ENCODE results near the gene NHP2. TPM values are rescaled to one million over a fixed set of nuclear protein-coding genes. Genes with fewer than 3 reads are reported as not detected.

Gene NHP2
- total and polyA plus RNA-seq, 10 of the 15 experiments (the other 5 are each of a cell fraction or from before 2014, with no cell fraction given): 39.2 to 513 (median 198) TPM

- Histone ChIP-seq H2AFZ (ENCODE audit: control insufficient read depth, low read depth, low read length) (no peak overlapping the region), H3K79me2 (ENCODE audit: control insufficient read depth, insufficient read depth, low read length) (no peaks in the 10 kb centered on the region), H3K9ac (ENCODE audit: control insufficient read depth, insufficient read depth, low read length) (no peak overlapping the region), H3K4me1 (ENCODE audit: control insufficient read depth, insufficient read depth, low read length) (peaks cover 11% of the 10 kb centered on the region), H3K27ac (ENCODE audit: control insufficient read depth, insufficient read depth) (no peak overlapping the region), H3K9me3 (replicated peaks; ENCODE audit: control insufficient read depth, insufficient read depth, low read length) (no peaks in the 10 kb centered on the region), H3K27me3 (replicated peaks in 1 of 2; ENCODE audit: control insufficient read depth in 2 of 2, insufficient read depth in 2 of 2, low read length in 1 of 2) (no peaks in the 10 kb centered on the region), H3K4me3 (no peak overlapping the region), H3K4me2 (ENCODE audit: control insufficient read depth, insufficient read depth) (no peak overlapping the region), H3K36me3 (ENCODE audit: control insufficient read depth in 2 of 2, insufficient read depth in 2 of 2, low read length in 1 of 2) (peaks cover 25 to 32% of the 10 kb centered on the region in 2 experiments), H4K20me1 (ENCODE audit: control insufficient read depth, insufficient read depth) (no peaks in the 10 kb centered on the region)
- TF ChIP-seq MXI1 (IDR thresholded peaks at IDR 0.05; ENCODE audit: low read depth, low read length) (no peak), RELA (IDR thresholded peaks at IDR 0.05; ENCODE audit: borderline replicate concordance, partially characterized antibody) (no peak), POLR2A (IDR thresholded peaks at IDR 0.05; ENCODE audit: low read depth, low read length) (peak; percentile 47), SKIL (IDR thresholded peaks at IDR 0.05; ENCODE audit: low read depth, poor library complexity, severe bottlenecking) (no peak)
- BruUV-seq (replicated peaks): no TSS peak
- RAD21 ChIA-PET (ENCODE audit: unreplicated experiment): no interaction called here
- in situ Hi-C loops (cut with MboI) (no loop called here), intact Hi-C loops (cut with micrococcal nuclease; ENCODE audit: unreplicated experiment) (no loop called here)
- 94% methylated on average over 19 of the region's 20 CpGs for WGBS (ENCODE audit: insufficient coverage, insufficient replicate concordance, low lambda C conversion rate, missing lambda C conversion rate)
- no peak for FAIRE-seq
- CTCF ChIA-PET: interaction anchor here (0.6 to 13.8 kb wide), 6 partner anchors 11 to 1600 kb away, joined by 3 to 183 read pairs (median 4); partner anchors contain the start of gene NHP2
- POLR2A ChIA-PET: interaction anchor here (1.6 kb wide), 1 partner anchor 26 kb away, joined by 4 read pairs; no protein-coding TSS in a partner anchor
- DNase-seq (ENCODE audit: low read depth, low spot score): no peak
- SMC1A ChIA-PET (ENCODE audit: uncharacterized antibody, unreplicated experiment): interaction anchor here (0.7 kb wide), 1 partner anchor 65 kb away, joined by 3 read pairs; no protein-coding TSS in a partner anchor
- no peak for ATAC-seq
Measured at GRCh38 chr5:178142642-178143041, 11.0 kb downstream of the NHP2 start.

- TSS peak; percentile 27 for BruUV-seq (replicated peaks)
- no peak for DNase-seq (ENCODE audit: low read depth, low spot score)
- no peak for ATAC-seq
- no peak overlapping the region for H3K27ac ChIP-seq (ENCODE audit: control insufficient read depth, insufficient read depth)
- no peaks in the 10 kb centered on the region for H3K79me2 ChIP-seq (ENCODE audit: control insufficient read depth, insufficient read depth, low read length)
- H3K4me2 ChIP-seq (ENCODE audit: control insufficient read depth, insufficient read depth): no peak overlapping the region
- ChIA-PET SMC1A (ENCODE audit: uncharacterized antibody, unreplicated experiment) (interaction anchor here (0.7 to 1.3 kb wide), 2 partner anchors 64 to 65 kb away, joined by 3 to 5 read pairs; no protein-coding TSS in a partner anchor), POLR2A (interaction anchor here (0.6 kb wide), 1 partner anchor 15 kb away, joined by 4 read pairs; no protein-coding TSS in a partner anchor), RAD21 (ENCODE audit: unreplicated experiment) (interaction anchor here (0.9 kb wide), 1 partner anchor 67 kb away, joined by 3 read pairs; no protein-coding TSS in a partner anchor), CTCF (interaction anchor here (1.5 to 13.8 kb wide), 3 partner anchors 12 to 65 kb away, joined by 3 to 183 read pairs (median 6); partner anchors contain the start of gene NHP2)
- peaks cover 10% of the 10 kb centered on the region for H3K4me1 ChIP-seq (ENCODE audit: control insufficient read depth, insufficient read depth, low read length)
- no peak overlapping the region for H2AFZ ChIP-seq (ENCODE audit: control insufficient read depth, low read depth, low read length)
- no peaks in the 10 kb centered on the region for H3K27me3 ChIP-seq (replicated peaks in 1 of 2; ENCODE audit: control insufficient read depth in 2 of 2, insufficient read depth in 2 of 2, low read length in 1 of 2)
- no peaks in the 10 kb centered on the region for H4K20me1 ChIP-seq (ENCODE audit: control insufficient read depth, insufficient read depth)
- no peak overlapping the region for H3K9ac ChIP-seq (ENCODE audit: control insufficient read depth, insufficient read depth, low read length)
- in situ Hi-C loops (cut with MboI): no loop called here
- H3K9me3 ChIP-seq (replicated peaks; ENCODE audit: control insufficient read depth, insufficient read depth, low read length): no peaks in the 10 kb centered on the region
- intact Hi-C loops (cut with micrococcal nuclease; ENCODE audit: unreplicated experiment): no loop called here
- no peak for FAIRE-seq
- peaks cover 21 to 27% of the 10 kb centered on the region in 2 experiments for H3K36me3 ChIP-seq (ENCODE audit: control insufficient read depth in 2 of 2, insufficient read depth in 2 of 2, low read length in 1 of 2)
- TF ChIP-seq RBBP5 (conservative IDR thresholded peaks at IDR 0.05) (no peak), RELA (IDR thresholded peaks at IDR 0.05; ENCODE audit: borderline replicate concordance, partially characterized antibody) (no peak)
- WGBS (ENCODE audit: insufficient coverage, insufficient replicate concordance, low lambda C conversion rate, missing lambda C conversion rate): 86% methylated on average over 4 of the region's 4 CpGs
- H3K4me3 ChIP-seq: no peak overlapping the region
Measured at GRCh38 chr5:178141550-178141949, 12.1 kb downstream of the NHP2 start.
